CD4-positive, alpha-beta T cell treated with Interleukin-1 beta for 1 hour (primary cell): ENCODE data around the gene POLA2.

ENCODE experiments used
- DNase-seq, 2 donors: peaks; one replicate each; pipeline ENCODE4 v3.0.0-alpha.2; 2020 to 2022

Gene POLA2

GRCh38 chr11:65288706-65289536 is 27.2 kb downstream of the POLA2 start:
- no peak for DNase-seq

- peak; percentile 17 to 75 for DNase-seq
These were observed 28.8 kb downstream of the POLA2 start for GRCh38 chr11:65290448-65291165.

GRCh38 chr11:65291613-65292012 is 29.9 kb downstream of the POLA2 start:
- DNase-seq: no peak

- DNase-seq: no peak
These were observed 31.1 kb downstream of the POLA2 start for GRCh38 chr11:65292890-65293289.

DNA sequence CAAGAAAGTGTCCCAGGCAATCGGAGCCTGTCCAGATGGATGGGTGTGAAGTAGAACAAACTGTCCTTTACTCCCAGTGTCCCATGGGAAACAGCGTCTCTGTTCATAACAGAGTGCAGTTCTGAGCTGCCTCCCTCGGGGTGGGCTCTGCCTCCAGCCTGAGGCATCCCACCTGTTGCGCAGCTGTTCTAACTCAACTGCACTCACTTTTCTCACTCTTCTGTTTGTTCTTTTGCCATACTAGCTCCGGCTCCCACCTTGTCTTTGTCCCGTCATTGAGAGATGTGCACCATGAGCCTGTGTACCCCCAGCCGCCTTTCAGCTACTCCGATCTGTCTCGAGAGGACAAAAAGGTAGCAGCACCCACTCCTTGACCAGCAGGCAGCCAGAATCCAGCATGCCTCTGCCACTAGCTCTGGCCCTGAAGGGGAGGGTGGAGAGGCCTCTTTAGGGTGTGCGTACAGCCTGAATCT is 32.2 kb downstream of the POLA2 start:
- DNase-seq: no peak

DNA sequence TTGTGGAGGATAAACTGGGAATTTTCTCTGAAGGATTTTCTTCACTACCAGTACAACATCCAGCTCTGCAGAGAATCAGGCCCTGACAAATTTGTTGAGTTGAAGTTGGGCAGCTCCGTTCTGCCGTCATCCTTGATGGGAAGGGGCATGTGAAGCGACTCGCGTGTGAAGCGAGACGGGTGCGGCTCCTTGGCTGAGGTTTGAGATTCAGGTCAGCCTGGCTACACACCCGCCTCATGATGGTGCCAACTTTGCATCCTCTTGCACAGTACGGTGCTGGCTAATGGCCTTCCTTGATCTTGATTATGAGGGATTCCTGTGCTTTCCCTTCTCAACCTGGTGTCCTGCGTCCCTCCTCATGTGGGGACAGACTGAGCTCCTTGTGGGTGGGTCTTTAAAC is 33.2 kb downstream of the POLA2 start:
- no peak for DNase-seq

GRCh38 chr11:65295571-65296341 is 34.0 kb downstream of the POLA2 start:
- DNase-seq: no peak

DNA sequence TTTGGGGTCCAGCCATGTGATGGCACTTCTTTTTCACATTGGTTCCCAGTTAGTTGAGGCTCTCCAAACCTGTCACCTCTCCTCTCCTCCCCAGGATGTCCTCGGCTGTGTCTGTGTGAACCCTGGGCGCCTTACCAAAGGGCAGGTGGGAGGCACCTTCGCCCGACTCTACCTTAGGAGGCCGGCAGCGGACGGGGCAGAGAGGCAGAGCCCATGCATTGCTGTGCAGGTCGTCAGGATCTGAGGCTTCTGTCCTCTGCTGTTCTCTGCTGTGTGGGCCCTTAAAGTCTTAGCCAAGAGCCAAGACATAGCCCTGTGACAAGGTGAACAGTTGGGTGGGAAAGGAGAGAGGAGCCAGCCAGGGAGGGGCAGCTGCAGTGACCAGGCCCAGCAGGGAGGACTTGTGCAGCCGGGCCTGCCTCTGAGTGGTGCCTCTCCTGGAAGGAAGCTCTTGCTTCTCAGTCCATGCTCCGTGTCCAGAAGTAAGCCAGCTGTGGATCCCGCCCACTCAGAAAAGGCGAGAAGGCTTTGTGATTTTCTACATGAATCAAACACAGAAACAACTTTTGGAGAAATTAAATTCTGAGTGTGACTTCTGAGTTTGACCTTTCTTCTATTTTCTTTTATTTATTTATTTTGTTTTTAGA is 35.4 kb downstream of the POLA2 start:
- DNase-seq: no peak

DNA sequence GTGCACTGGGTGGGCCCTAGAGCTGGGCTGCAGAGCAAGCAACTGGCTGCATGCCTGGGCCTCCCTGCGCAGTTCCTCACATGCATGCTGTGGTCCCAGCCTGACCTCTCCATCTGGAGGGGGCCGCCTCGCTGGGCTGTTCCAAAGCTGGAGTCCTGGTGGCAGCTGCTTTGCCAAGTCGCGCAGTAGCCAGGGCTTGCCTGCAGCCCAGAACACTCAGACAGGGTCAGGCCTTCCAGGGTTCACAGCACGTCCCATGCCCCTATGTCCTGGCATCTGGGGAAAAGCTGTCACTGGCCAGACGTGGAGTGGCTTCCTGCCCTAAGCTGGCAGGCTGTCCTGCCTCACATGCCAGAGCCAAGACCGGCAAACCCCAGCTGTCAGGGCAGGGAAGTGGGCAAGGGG is 36.4 kb downstream of the POLA2 start:
- DNase-seq: no peak

DNA sequence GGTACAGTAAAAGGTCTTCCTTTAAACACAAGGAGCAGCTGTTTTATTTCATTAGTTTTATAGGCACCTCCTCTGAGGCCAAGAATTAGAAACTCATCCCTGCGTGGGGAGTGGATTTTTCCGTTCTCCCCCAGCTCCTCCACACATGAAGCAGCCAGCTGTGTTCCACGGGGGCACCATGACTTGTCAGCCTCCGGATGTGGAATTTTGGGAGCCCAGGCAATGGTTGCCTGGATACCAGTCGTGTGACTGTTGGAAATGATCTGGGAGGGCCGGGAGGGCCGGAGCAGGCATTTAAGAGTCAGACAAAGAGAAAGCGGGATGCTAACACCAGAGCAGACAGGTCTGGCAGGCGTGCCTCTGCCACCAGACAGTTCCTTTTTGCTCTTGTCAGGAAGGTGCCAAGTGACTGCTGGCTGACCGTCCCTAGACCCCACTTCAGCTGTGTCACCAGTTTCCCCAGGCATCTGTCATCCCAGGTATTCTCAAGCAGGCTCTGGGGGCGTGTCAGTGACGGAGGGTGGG is 37.0 kb downstream of the POLA2 start:
- no peak for DNase-seq

DNA sequence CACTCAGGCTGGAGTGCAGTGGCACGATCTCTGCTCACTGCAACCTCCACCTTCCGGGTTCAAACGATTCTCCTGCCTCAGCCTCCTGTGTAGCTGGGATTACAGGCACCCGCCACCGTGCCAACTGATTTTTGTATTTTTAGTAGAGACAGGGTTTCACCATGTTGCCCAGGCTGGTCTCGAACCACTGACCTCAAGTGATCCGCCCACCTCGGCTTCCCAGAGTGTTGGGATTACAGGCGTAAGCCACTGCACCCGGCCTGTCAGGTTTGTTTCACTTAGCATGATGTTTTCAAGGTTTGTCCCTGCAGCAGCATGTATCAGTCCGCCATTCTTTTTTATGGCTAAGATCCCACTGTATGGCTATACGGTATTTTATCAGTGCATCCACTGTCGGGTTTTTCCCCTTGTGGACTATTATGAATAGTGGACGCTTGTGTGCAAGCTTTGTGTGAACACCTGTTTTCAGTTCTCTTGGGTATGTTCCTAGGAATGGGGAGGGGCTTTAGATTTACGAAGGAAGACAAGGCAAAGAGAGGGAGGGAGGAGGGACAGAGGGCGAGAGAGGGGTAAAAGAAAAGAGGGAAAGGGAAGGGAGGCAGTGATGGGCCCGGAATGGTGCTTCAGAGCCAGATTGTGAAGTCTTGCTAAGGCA is 39.0 kb downstream of the POLA2 start:
- no peak for DNase-seq

DNA sequence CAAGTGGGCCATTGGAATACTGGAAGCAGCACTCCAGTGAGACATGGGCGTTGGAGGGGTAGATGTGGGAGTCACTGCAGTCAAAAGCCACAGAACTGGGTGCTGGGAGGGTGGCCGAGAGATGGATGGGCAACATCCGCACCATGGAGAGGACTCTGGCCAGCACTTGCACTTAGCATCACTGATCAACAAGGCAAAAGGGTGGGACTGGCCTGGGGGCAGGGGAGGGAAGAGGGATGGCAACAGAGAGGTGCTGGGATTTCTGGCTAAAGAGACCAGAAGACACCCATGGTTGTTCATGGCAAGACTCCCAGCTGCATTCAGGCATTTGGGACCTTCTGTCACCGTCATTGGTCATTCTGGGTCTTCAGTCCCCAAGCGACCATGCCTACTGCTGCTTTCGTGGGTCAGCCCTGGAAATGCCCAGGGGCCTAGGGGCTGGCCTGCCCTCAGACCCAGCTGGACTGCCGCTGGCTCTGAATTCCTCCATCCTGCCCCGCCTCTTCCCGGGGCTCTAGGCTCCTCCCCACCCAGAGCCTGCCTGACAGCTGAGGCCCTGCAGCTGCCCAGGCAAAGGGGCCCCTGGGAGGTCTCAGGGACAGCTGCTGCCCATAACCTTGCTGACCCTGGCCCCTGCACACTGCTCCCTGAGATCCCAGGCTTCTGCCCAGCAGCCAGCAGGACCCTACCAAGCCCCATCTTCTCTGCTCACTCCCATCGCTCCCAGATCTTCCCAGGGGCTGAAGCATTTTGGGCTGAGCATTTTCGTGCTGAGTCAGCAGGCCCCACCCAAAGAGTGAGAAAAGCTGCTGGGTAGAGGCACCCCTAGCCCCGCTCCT is 39.9 kb downstream of the POLA2 start:
- no peak for DNase-seq

DNA sequence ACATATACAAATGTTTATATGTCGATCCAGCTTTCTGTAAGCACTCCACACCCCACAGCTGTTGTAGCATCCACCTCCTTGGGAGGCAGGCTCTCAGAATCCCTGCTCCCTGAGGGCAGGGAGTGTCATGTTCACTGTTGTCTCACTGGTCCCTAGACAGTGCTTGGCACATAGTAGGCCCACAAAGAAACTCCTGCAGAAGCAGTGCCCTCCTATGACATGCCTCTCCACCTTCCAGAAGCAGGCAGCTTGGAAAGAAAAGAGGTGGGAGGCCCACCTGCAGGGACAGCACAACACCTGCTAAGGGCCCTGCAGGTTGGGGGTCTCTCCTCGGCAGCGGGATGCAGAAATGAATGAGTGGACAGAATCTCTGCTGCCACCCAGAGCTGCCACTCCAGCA is 41.8 kb downstream of the POLA2 start:
- no peak for DNase-seq

- DNase-seq: no peak
These were observed 42.3 kb downstream of the POLA2 start for GRCh38 chr11:65304110-65304509.

GRCh38 chr11:65304613-65305012 is 42.9 kb downstream of the POLA2 start:
- DNase-seq: no peak

- DNase-seq: no peak
These were observed 43.9 kb downstream of the POLA2 start for GRCh38 chr11:65305501-65306268.

DNA sequence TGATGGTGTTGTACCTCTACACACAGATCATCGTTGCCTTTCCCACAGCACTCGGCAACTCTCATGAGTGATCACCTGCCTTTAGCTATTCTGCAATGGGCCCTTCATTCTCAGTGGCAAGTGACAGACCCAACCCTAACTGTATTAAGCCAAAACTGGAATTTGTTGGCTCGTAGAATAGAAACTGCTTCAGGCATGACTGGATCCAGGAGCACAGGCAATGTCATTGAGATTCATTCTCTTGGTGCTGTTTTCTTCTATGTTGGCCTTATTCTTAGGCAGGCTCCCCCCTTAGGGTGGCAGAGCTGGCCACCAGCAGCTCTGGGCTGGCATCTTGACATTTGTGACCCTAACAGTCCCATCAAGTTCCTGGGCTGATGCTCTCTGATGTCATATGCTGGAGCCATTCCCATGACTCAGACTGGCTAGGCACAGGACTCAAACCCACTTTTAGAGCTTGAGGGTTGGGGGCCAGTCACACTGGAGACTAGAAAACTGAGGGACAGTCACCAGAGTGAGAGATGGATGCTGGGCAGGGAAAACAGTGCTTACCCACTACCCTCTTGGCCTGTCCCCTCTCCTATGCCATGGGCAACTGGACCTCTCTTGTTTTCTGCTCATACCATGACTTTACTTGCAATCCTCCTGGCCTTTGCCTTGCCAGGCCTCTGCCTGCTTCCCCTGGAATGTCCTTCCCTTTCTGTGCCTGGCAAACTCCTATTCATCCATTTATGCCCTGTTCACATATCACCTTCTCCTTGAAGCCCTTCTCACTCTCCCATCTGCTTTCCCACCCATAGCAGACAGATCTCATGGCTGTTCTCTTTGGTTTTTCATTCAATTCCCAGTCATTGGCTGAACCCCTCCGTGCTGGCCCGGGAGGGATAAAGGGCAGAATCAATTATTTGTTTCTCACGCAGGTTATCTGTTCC is 45.8 kb downstream of the POLA2 start:
- no peak for DNase-seq

DNA sequence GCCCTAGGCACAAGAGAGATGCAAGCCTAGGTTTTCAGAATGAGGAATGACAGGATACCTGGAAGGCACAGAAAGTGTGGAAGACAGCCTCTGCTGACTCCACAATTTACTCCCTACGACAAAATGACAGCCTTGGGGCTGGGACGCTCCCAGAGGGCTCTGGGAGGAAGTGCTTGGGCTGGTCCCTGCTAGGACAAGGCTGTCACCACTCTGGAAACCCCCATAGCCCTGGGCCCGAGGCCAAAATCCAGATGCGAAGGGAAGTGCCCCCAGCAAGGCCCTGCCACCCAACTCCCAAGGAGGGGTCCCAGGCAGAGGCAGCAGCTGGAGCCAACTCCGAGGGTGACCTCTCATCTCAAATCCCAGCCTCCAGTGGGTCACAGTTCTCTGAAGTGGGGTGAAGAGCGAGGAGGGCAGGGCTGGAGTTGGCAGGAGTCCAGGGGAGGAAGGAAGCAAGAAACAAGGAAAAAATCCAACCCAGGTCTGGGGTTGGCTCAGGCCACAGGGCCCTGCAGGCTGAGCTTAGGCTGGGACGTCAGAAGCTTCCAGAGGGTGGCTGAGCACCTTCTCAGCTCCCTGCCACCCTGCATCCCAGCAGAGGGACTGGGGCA is 46.6 kb downstream of the POLA2 start:
- DNase-seq: peak in 1 of 2 donors; percentile 61

- no peak for DNase-seq
These were observed 47.2 kb downstream of the POLA2 start for GRCh38 chr11:65309006-65309405.
